Measurements from ENCODE around the gene PRCC.

GRCh38 chr1:156741481-156741983 lies 25.8 kb upstream of the PRCC start:
- TF ChIP-seq POLR2A (IDR thresholded peaks at IDR 0.05) (no peak), POLR2AphosphoS5 (IDR thresholded peaks at IDR 0.05) (no peak)
